Liver (tissue), 9 donors: ENCODE measurements around the gene CPT1B. TPM values are rescaled to one million over a fixed set of nuclear protein-coding genes. Genes with fewer than 3 reads are reported as not detected.

ENCODE experiments used
- DNase-seq: peaks from one replicate; pipeline ENCODE4 v3.0.0-alpha.2; 2017; ENCODE audit warnings: low spot score
- H3K27ac ChIP-seq, 2 donors: one replicate each; pipeline ENCODE4 v1.7.0; 2013; ENCODE audit warnings: inconsistent platforms in 2 of 2, low read length in 2 of 2, control low read depth in 1 of 2, low read depth in 1 of 2, mild to moderate bottlenecking in 1 of 2
- H3K27me3 ChIP-seq, 4 donors: one replicate each; pipeline versions ENCODE4 v1.6.1 to v1.7.0; 2013; ENCODE audit warnings: low read length in 3 of 4, inconsistent platforms in 1 of 4, mild to moderate bottlenecking in 1 of 4, moderate library complexity in 1 of 4; ENCODE audit not compliant: control insufficient read depth in 4 of 4, insufficient read depth in 4 of 4
- H3K36me3 ChIP-seq, 4 donors: one replicate each; pipeline versions ENCODE4 v1.6.1 to v1.7.0; 2013; ENCODE audit warnings: low read length in 3 of 4, mild to moderate bottlenecking in 3 of 4, low read depth in 1 of 4, moderate library complexity in 1 of 4; ENCODE audit not compliant: control insufficient read depth in 4 of 4, insufficient read depth in 3 of 4
- H3K4me1 ChIP-seq, 4 donors: one replicate each; pipeline versions ENCODE4 v1.6.1 to v1.7.0; 2013; ENCODE audit warnings: low read length in 3 of 4, mild to moderate bottlenecking in 3 of 4, moderate library complexity in 1 of 4; ENCODE audit not compliant: control insufficient read depth in 4 of 4, insufficient read depth in 4 of 4
- H3K4me3 ChIP-seq, 3 donors: one replicate each; pipeline versions ENCODE4 v1.6.1 to v1.7.0; 2013; ENCODE audit warnings: low read length in 3 of 3, control low read depth in 1 of 3, low read depth in 1 of 3, mild to moderate bottlenecking in 1 of 3
- H3K9ac ChIP-seq, 2 donors: one replicate each; pipeline ENCODE4 v1.7.0; 2013; ENCODE audit warnings: low read length in 2 of 2, mild to moderate bottlenecking in 2 of 2, moderate library complexity in 2 of 2, control low read depth in 1 of 2, low read depth in 1 of 2
- H3K9me3 ChIP-seq, 4 donors: one replicate each; pipeline versions ENCODE4 v1.6.1 to v1.7.0; 2013; ENCODE audit warnings: low read length in 3 of 4; ENCODE audit not compliant: control insufficient read depth in 4 of 4
- ATF3 ChIP-seq: IDR thresholded peaks from 2 replicates; pipeline ENCODE4 v1.6.1; 2016; ENCODE audit warnings: antibody characterized with exemption
- CTCF ChIP-seq: fragments of 150-350 bp; IDR thresholded peaks from 2 replicates; pipeline ENCODE4 v1.5.1; 2017; ENCODE audit warnings: improper control_type of control experiment, low read depth, low read length; ENCODE audit not compliant: missing input control
- EGR1 ChIP-seq, 2 donors: IDR thresholded peaks; 2 replicates each; pipeline ENCODE4 v1.6.1; 2016 to 2018; ENCODE audit warnings: antibody characterized with exemption in 2 of 2, low read depth in 2 of 2
- FOXA1 ChIP-seq: IDR thresholded peaks from 2 replicates; pipeline ENCODE4 v1.6.1; 2016; ENCODE audit warnings: antibody characterized with exemption
- FOXA2 ChIP-seq: IDR thresholded peaks from 2 replicates; pipeline ENCODE4 v1.6.1; 2016; ENCODE audit warnings: antibody characterized with exemption
- GABPA ChIP-seq, 2 donors: IDR thresholded peaks in 1 of 2; conservative IDR thresholded peaks in 1 of 2; 2 replicates each; pipeline ENCODE4 v1.6.1; 2016; ENCODE audit warnings: antibody characterized with exemption in 2 of 2, mild to moderate bottlenecking in 1 of 2, moderate library complexity in 1 of 2
- HNF4A ChIP-seq, 2 donors: conservative IDR thresholded peaks; 2 replicates each; pipeline ENCODE4 v1.6.1; 2016; ENCODE audit warnings: antibody characterized with exemption in 2 of 2, mild to moderate bottlenecking in 2 of 2
- HNF4G ChIP-seq: IDR thresholded peaks from 2 replicates; pipeline ENCODE4 v1.6.1; 2016; ENCODE audit warnings: antibody characterized with exemption
- JUND ChIP-seq, 2 donors: IDR thresholded peaks; 2 replicates each; pipeline ENCODE4 v1.6.1; 2016; ENCODE audit warnings: antibody characterized with exemption in 2 of 2
- NR2F2 ChIP-seq: IDR thresholded peaks from 2 replicates; pipeline ENCODE4 v1.6.1; 2016; ENCODE audit warnings: antibody characterized with exemption
- REST ChIP-seq: IDR thresholded peaks from 2 replicates; pipeline ENCODE4 v1.6.1; 2016; ENCODE audit warnings: antibody characterized with exemption, mild to moderate bottlenecking
- RXRA ChIP-seq, 2 donors: IDR thresholded peaks; 2 replicates each; pipeline ENCODE4 v1.6.1; 2017 to 2018; ENCODE audit warnings: antibody characterized with exemption in 2 of 2, mild to moderate bottlenecking in 1 of 2
- SP1 ChIP-seq: IDR thresholded peaks from 2 replicates; pipeline ENCODE4 v1.6.1; 2018; ENCODE audit warnings: antibody characterized with exemption, mild to moderate bottlenecking
- TAF1 ChIP-seq: conservative IDR thresholded peaks from 2 replicates; pipeline ENCODE4 v1.6.1; 2016; ENCODE audit warnings: antibody characterized with exemption, mild to moderate bottlenecking
- YY1 ChIP-seq: IDR thresholded peaks from 2 replicates; pipeline ENCODE4 v1.6.1; 2016; ENCODE audit warnings: antibody characterized with exemption, mild to moderate bottlenecking
- ZBTB33 ChIP-seq: IDR thresholded peaks from 2 replicates; pipeline ENCODE4 v1.6.1; 2016; ENCODE audit warnings: antibody characterized with exemption
- WGBS: extraction: QIAGEN DNeasy Blood & Tissue Kit; methylation state at CpG from one replicate; pipeline ENCODE4 v1.1.7; 2013; 5-methylcytosine and 5-hydroxymethylcytosine counted together
- polyA plus RNA-seq, 2 donors: library from polyadenylated mRNA; stranded (reverse) in 1 of 2; unstranded in 1 of 2; fragments of 200-250 nt in 1 of 2; fragments of >200 nt in 1 of 2; fragmentation: Nextera tagmentation in 1 of 2; extraction: Ambion mirVana in 1 of 2; gene quantifications; one replicate each; pipeline versions ENCODE4 v1.2.1 to v1.2.3, GENCODE V29; 2013 to 2015
- total RNA-seq, 2 donors: library from RNA; depleted of rRNA; stranded (reverse); fragments of >200 nt; gene quantifications; one replicate each; pipeline ENCODE4 v1.2.3, GENCODE V29; 2014
- TF ChIP-seq, protein P1 (sequence below): IDR thresholded peaks from 2 replicates; pipeline ENCODE4 v1.6.1; 2016; ENCODE audit warnings: antibody characterized with exemption
- donor health status: healthy.
- donor health status: healthy.
- donor health status: healthy.
- donor health status: healthy.
- donor health status: healthy.

The CPT1B gene
- total and polyA plus RNA-seq, 4 donors: 3.0 to 13.6 (median 4.9) TPM

GRCh38 chr22:50612528-50613221 lies 34.4 kb upstream of the CPT1B start:
- no peak for DNase-seq
- Histone ChIP-seq H3K9ac (no peak overlapping the region), H3K36me3 (no peaks in the 10 kb centered on the region), H3K9me3 (no peaks in the 10 kb centered on the region), H3K4me3 (no peak overlapping the region), H3K27me3 (no peaks in the 10 kb centered on the region), H3K27ac (no peak overlapping the region), H3K4me1 (peaks cover 5 to 11% (median 7%) of the 10 kb centered on the region in 4 donors)
- TF ChIP-seq ATF3 (no peak), JUND (IDR thresholded peaks at IDR 0.05) (no peak), FOXA1 (no peak), HNF4G (no peak), TAF1 (no peak), RXRA (IDR thresholded peaks at IDR 0.05) (no peak), YY1 (no peak), GABPA (IDR thresholded peaks at IDR 0.05 in 1 of 2, conservative IDR thresholded peaks at IDR 0.05 in 1 of 2) (no peak), CTCF (no peak), FOXA2 (no peak), ZBTB33 (no peak), HNF4A (conservative IDR thresholded peaks at IDR 0.05) (no peak), EGR1 (IDR thresholded peaks at IDR 0.05; ENCODE audit: low read depth in 2 of 2) (no peak), SP1 (no peak)
- TF ChIP-seq, protein P1, sequence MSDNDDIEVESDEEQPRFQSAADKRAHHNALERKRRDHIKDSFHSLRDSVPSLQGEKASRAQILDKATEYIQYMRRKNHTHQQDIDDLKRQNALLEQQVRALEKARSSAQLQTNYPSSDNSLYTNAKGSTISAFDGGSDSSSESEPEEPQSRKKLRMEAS: no peak
- 51% methylated on average over 31 of the region's 31 CpGs for WGBS

- Histone ChIP-seq H3K4me3 (no peak overlapping the region), H3K36me3 (no peaks in the 10 kb centered on the region), H3K27me3 (no peaks in the 10 kb centered on the region), H3K4me1 (peaks cover 5 to 11% (median 7%) of the 10 kb centered on the region in 4 donors), H3K27ac (no peak overlapping the region), H3K9me3 (no peaks in the 10 kb centered on the region), H3K9ac (no peak overlapping the region)
- 65% methylated on average over 6 of the region's 6 CpGs for WGBS
- no peak for DNase-seq
- TF ChIP-seq YY1 (no peak), EGR1 (IDR thresholded peaks at IDR 0.05; ENCODE audit: low read depth in 2 of 2) (no peak), REST (no peak), FOXA2 (no peak), NR2F2 (no peak), HNF4A (conservative IDR thresholded peaks at IDR 0.05) (no peak)
Observed at GRCh38 chr22:50612168-50612527, 33.9 kb upstream of the CPT1B start.
